IPS DF 6.9 (cell line): ENCODE results near the gene PLCB1.

Experiments
- DNase-seq: peaks from one replicate; pipeline ENCODE4 v3.0.0-alpha.2; 2013; ENCODE audit warnings: low read depth, low spot score
- H3K27ac ChIP-seq: one replicate; pipeline ENCODE4 v1.5.1; 2013; ENCODE audit warnings: low read length, control low read depth
- H3K27me3 ChIP-seq: 2 replicates; pipeline ENCODE4 v1.6.1; 2013; ENCODE audit warnings: mild to moderate bottlenecking, low read length; ENCODE audit not compliant: control insufficient read depth, insufficient read depth
- H3K36me3 ChIP-seq: 2 replicates; pipeline ENCODE4 v1.6.1; 2013; ENCODE audit warnings: low read length; ENCODE audit not compliant: control insufficient read depth, insufficient read depth
- H3K4me1 ChIP-seq: 2 replicates; pipeline ENCODE4 v1.6.1; 2013; ENCODE audit warnings: low read length; ENCODE audit not compliant: control insufficient read depth, insufficient read depth
- H3K4me3 ChIP-seq: 2 replicates; pipeline ENCODE4 v1.5.1; 2013; ENCODE audit warnings: mild to moderate bottlenecking, low read length
- H3K9me3 ChIP-seq: 2 replicates; pipeline ENCODE4 v1.6.1; 2013; ENCODE audit warnings: low read length, inconsistent platforms; ENCODE audit not compliant: control insufficient read depth, insufficient read depth
- WGBS: extraction: QIAGEN DNeasy Blood & Tissue Kit; methylation state at CpG from one replicate; pipeline ENCODE4 v1.1.7; 2013; ENCODE audit warnings: mixed read lengths, missing lambda C conversion rate; ENCODE audit not compliant: insufficient read length, insufficient coverage; 5-methylcytosine and 5-hydroxymethylcytosine counted together

Gene PLCB1

DNA sequence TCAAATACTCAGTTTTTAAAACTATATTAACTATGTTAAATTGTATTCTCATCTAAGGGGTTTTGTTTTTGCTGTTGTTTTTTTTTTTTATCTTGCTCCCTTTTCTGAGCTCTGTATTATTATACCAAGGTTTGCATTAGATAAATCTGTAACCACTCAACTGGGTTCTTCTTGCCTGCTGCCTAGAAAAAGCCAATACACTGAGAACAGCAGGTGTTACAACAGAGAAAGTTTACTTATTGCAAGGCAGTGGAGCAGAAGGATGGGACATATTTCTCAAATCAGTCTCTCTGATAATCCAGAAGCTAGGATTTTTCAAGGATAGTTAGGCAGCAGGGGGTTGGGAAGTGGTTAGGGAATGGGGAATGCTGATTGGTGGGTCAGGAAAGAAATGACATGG, 558.0 kb downstream of the PLCB1 start:
- H3K36me3 ChIP-seq: no peaks in the 10 kb centered on the region
- no peak for DNase-seq
- no peaks in the 10 kb centered on the region for H3K9me3 ChIP-seq

DNA sequence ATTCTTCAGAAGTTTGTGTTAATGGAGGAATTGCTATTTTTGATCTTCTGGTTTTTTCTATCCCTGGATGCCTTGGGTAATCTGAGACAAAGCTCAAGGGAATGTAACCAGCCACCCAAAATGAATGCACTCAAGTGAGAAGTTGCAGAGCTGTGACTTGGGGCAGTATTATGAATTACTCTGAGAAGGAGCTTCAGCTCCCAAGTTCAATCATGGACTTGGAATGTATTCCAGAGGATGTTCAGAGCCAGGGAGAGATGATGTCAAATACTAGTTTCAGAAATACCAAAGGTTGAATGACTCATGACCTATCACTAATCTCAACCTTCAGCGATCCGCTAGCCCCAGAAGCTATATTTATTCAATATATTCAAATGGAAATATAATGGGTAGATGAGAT, 561.6 kb downstream of the PLCB1 start:
- WGBS: no CpG with 5 or more reads among the region's 2 CpGs
- no peaks in the 10 kb centered on the region for H3K36me3 ChIP-seq
- H3K27ac ChIP-seq: no peak overlapping the region
- H3K4me3 ChIP-seq: no peak overlapping the region
- no peaks in the 10 kb centered on the region for H3K27me3 ChIP-seq
- no peaks in the 10 kb centered on the region for H3K9me3 ChIP-seq
- DNase-seq: no peak
- no peaks in the 10 kb centered on the region; the same call in 1 of the 2 replicates for H3K4me1 ChIP-seq

More for the DNA sequence above, 558.0 kb downstream of the PLCB1 start:
- no peak overlapping the region for H3K27ac ChIP-seq
- no peak overlapping the region for H3K4me3 ChIP-seq
- no peaks in the 10 kb centered on the region; the same call in 1 of the 2 replicates for H3K4me1 ChIP-seq
- no peaks in the 10 kb centered on the region for H3K27me3 ChIP-seq

DNA sequence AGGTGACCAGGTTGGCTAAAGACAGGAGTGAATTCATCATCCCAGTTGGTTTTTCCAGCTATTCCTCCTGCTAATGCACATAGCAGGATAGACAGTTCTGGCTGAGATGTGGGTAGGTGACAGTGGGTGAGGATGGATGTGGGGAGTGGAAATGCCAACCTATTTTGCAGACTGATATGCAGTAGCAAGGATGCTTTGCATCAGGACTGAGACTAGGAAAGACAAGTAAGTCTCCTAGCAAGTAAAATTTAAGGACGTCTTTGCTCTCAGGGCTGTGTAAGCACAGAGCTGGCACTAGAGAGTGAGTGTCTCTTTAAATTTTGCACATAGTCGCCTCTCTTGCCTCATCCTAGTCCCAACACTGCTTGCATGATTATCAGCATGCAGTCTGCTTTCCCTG, 568.7 kb downstream of the PLCB1 start:
- Histone ChIP-seq H3K27ac (no peak overlapping the region), H3K4me1 (no peaks in the 10 kb centered on the region), H3K4me3 (no peak overlapping the region), H3K27me3 (no peaks in the 10 kb centered on the region), H3K36me3 (no peaks in the 10 kb centered on the region), H3K9me3 (no peaks in the 10 kb centered on the region)
- WGBS: no CpG with 5 or more reads among the region's 2 CpGs
- DNase-seq: no peak

- Histone ChIP-seq H3K27me3 (no peaks in the 10 kb centered on the region), H3K4me3 (no peak overlapping the region), H3K36me3 (no peaks in the 10 kb centered on the region), H3K27ac (no peak overlapping the region), H3K4me1 (no peaks in the 10 kb centered on the region), H3K9me3 (no peaks in the 10 kb centered on the region)
- DNase-seq: no peak
- WGBS: no CpG with 5 or more reads among the region's 5 CpGs
These were observed 575.1 kb downstream of the PLCB1 start for GRCh38 chr20:8706961-8707700.

GRCh38 chr20:8709627-8710026, 577.6 kb downstream of the PLCB1 start:
- DNase-seq: no peak
- H3K4me1 ChIP-seq: no peaks in the 10 kb centered on the region
- no peak overlapping the region for H3K4me3 ChIP-seq
- no peaks in the 10 kb centered on the region for H3K27me3 ChIP-seq
- no CpG with 5 or more reads among the region's 3 CpGs for WGBS
- H3K36me3 ChIP-seq: no peaks in the 10 kb centered on the region
- H3K27ac ChIP-seq: no peak overlapping the region
- H3K9me3 ChIP-seq: no peaks in the 10 kb centered on the region

DNA sequence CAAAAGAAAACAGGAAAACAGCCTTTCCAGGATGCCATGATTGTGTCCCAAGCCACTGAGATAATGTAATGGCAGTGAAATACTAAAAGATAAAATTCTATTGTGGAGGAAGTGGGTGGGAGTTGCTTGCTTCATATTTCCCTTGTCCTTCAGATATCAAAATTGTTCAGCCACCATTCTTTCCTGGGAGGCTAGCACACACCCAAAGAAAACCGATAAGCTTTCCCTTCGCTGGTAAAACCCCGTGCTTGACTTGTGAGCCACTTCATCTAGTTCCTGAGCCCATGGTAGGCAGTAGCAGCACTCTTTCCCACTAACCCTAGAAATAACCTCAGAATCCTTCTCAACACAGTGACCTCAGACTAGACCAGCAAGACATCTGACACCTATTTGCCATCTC, 579.4 kb downstream of the PLCB1 start:
- DNase-seq: no peak
- Histone ChIP-seq H3K36me3 (no peaks in the 10 kb centered on the region), H3K4me3 (no peak overlapping the region), H3K9me3 (no peaks in the 10 kb centered on the region), H3K27me3 (no peaks in the 10 kb centered on the region), H3K27ac (no peak overlapping the region), H3K4me1 (no peaks in the 10 kb centered on the region)
- WGBS: no CpG with 5 or more reads among the region's 3 CpGs

GRCh38 chr20:8714206-8714605, 582.1 kb downstream of the PLCB1 start:
- Histone ChIP-seq H3K27ac (no peak overlapping the region), H3K4me1 (no peaks in the 10 kb centered on the region), H3K27me3 (no peaks in the 10 kb centered on the region), H3K4me3 (no peak overlapping the region), H3K9me3 (no peaks in the 10 kb centered on the region), H3K36me3 (no peaks in the 10 kb centered on the region)
- no CpG with 5 or more reads among the region's 3 CpGs for WGBS
- DNase-seq: no peak

GRCh38 chr20:8718279-8718678, 586.2 kb downstream of the PLCB1 start:
- H3K4me1 ChIP-seq: no peaks in the 10 kb centered on the region
- WGBS: no CpG with 5 or more reads among the region's 4 CpGs
- no peaks in the 10 kb centered on the region for H3K27me3 ChIP-seq
- DNase-seq: no peak
- no peaks in the 10 kb centered on the region for H3K36me3 ChIP-seq
- no peaks in the 10 kb centered on the region for H3K9me3 ChIP-seq
- no peak overlapping the region for H3K4me3 ChIP-seq
- no peak overlapping the region for H3K27ac ChIP-seq

- H3K4me1 ChIP-seq: no peaks in the 10 kb centered on the region
- H3K27me3 ChIP-seq: no peaks in the 10 kb centered on the region
- no peak overlapping the region for H3K27ac ChIP-seq
- no peak for DNase-seq
- H3K9me3 ChIP-seq: no peaks in the 10 kb centered on the region
- no peak overlapping the region for H3K4me3 ChIP-seq
- WGBS: no CpG with 5 or more reads among the region's 4 CpGs
- H3K36me3 ChIP-seq: no peaks in the 10 kb centered on the region
These were observed 588.0 kb downstream of the PLCB1 start for GRCh38 chr20:8720089-8720488.

DNA sequence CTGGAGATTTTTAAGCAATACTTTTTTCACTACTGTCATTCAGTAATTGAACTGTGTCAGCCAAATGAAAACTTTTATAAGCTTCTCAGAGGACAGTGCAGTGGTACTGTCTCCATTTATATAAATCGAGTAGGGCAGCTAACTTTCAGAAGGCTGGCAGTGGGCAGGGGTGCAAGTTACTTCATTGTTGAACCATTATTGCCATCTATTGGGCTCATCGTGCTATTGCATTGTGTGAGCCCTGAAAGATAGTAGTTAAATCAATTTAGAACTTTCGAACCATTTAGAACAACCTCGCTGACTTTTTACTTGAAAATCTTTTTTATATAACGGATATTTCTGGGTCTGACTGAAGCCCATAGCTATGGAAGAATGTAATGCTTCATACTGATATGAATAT, 589.0 kb downstream of the PLCB1 start:
- Histone ChIP-seq H3K9me3 (no peaks in the 10 kb centered on the region), H3K27me3 (no peaks in the 10 kb centered on the region), H3K36me3 (no peaks in the 10 kb centered on the region), H3K27ac (no peak overlapping the region), H3K4me1 (no peaks in the 10 kb centered on the region), H3K4me3 (no peak overlapping the region)
- DNase-seq: peak; percentile 16
- no CpG with 5 or more reads among the region's 5 CpGs for WGBS

GRCh38 chr20:8722277-8722928, 590.3 kb downstream of the PLCB1 start:
- DNase-seq: peak; percentile 37
- H3K36me3 ChIP-seq: no peaks in the 10 kb centered on the region
- H3K27me3 ChIP-seq: no peaks in the 10 kb centered on the region
- H3K4me3 ChIP-seq: no peak overlapping the region
- no CpG with 5 or more reads among the region's 8 CpGs for WGBS
- H3K27ac ChIP-seq: no peak overlapping the region
- no peaks in the 10 kb centered on the region for H3K4me1 ChIP-seq
- no peaks in the 10 kb centered on the region for H3K9me3 ChIP-seq
